Ishikawa (cell line): ENCODE results near the gene HSF4.

Source experiments
- CEBPB ChIP-seq: IDR thresholded peaks from 2 replicates; pipeline ENCODE4 v1.6.1; 2012
- CREB1 ChIP-seq: IDR thresholded peaks from 2 replicates; pipeline ENCODE4 v1.6.1; 2012; ENCODE audit warnings: low read depth
- EGR1 ChIP-seq: IDR thresholded peaks from 2 replicates; pipeline ENCODE4 v1.6.1; 2012
- EP300 ChIP-seq: IDR thresholded peaks from 2 replicates; pipeline ENCODE4 v1.6.1; 2012; ENCODE audit warnings: borderline replicate concordance
- FOXM1 ChIP-seq: IDR thresholded peaks from 2 replicates; pipeline ENCODE4 v1.6.1; 2012; ENCODE audit warnings: low read depth, borderline replicate concordance
- MAX ChIP-seq: IDR thresholded peaks from 2 replicates; pipeline ENCODE4 v1.6.1; 2012
- NFIC ChIP-seq: IDR thresholded peaks from 2 replicates; pipeline ENCODE4 v1.6.1; 2012
- RAD21 ChIP-seq: IDR thresholded peaks from 2 replicates; pipeline ENCODE4 v1.6.1; 2012; ENCODE audit warnings: low read depth
- REST ChIP-seq: IDR thresholded peaks from 2 replicates; pipeline ENCODE4 v1.6.1; 2012; ENCODE audit warnings: low read depth, mild to moderate bottlenecking
- TAF1 ChIP-seq: IDR thresholded peaks from 2 replicates; pipeline ENCODE4 v1.6.1; 2012; ENCODE audit warnings: low read depth, mild to moderate bottlenecking
- TCF12 ChIP-seq: IDR thresholded peaks from 2 replicates; pipeline ENCODE4 v1.6.1; 2012; ENCODE audit warnings: low read depth
- TEAD4 ChIP-seq: IDR thresholded peaks from 2 replicates; pipeline ENCODE4 v1.6.1; 2012
- YY1 ChIP-seq: IDR thresholded peaks from 2 replicates; pipeline ENCODE4 v1.6.1; 2012; ENCODE audit warnings: low read depth
- ZBTB7A ChIP-seq: IDR thresholded peaks from 2 replicates; pipeline ENCODE4 v1.6.1; 2012; ENCODE audit warnings: low read depth

GRCh38 chr16:67151431-67152097 is 13.0 kb upstream of the HSF4 start:
- TF ChIP-seq EGR1 = no peak
- no peak for TF ChIP-seq TCF12
- TF ChIP-seq EP300 = no peak
- no peak for TF ChIP-seq TAF1
- TF ChIP-seq REST = no peak
- TF ChIP-seq MAX = no peak
- no peak for TF ChIP-seq TEAD4
- TF ChIP-seq FOXM1 = no peak
- no peak for TF ChIP-seq YY1
- TF ChIP-seq RAD21 = no peak
- no peak for TF ChIP-seq ZBTB7A
- no peak for TF ChIP-seq CREB1
- no peak for TF ChIP-seq NFIC
- TF ChIP-seq CEBPB = no peak
